DMS79 treated with DMSO at 0.1 percent for 48 hours (cell line): Measurements from ENCODE around the gene GPN1.
A peak's percentile ranks its signal among the peaks of the same experiment; 100 is the strongest.
"Not testable (repeated sequence)": the region's sequence is repeated elsewhere in the genome, so short reads cannot be mapped to it uniquely, and the experiment has no call there.

ENCODE experiments used
- DNase-seq: peaks from one replicate; lab custom pipeline; 2025; lab: John Stamatoyannopoulos, UW

The GPN1 gene

GRCh38 chr2:27627963-27628766 is 685 bp upstream of the GPN1 start:
- no peak for DNase-seq

DNA sequence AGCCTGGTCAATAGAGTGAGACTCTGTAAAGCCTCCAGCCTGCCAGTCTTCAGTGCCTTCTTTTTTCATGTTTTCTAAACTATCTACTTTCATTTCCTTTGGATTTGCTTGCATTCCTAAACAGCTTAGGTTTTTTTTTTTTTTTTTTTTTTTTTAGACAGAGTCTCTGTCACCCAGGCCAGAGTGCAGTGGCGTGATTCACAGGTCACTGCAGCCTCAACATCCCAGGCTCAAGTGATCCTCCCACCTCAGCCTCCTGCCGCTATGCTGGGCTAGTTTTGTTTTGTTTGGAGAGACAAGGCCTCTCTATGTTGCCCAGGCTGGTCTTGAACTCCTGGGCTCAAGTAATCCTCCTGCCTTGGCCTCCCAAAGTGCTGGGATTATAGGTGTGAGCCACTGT is 1.4 kb downstream of the GPN1 start:
- DNase-seq: not testable (repeated sequence)

GRCh38 chr2:27634291-27634690 is 5.4 kb downstream of the GPN1 start:
- DNase-seq: no peak

DNA sequence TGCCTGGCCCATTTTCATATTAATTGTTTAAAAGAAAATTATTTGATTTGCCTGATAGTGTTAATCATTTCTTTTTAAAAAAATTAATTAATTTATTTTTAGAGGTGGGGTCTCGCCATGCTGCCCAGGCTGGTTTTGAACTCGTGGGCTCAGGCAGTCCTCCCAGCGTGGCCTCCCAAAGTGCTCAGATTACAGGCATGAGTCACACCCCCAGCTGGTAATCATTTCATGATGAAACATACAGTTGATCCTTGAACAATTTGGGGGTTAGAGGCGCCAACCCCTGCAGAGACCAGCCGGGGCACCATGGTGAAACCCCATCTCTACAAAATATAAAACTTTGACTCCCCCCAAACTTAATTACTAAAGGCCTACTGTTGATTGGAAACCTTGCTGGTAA is 7.9 kb downstream of the GPN1 start:
- no peak for DNase-seq

- no peak for DNase-seq
Observed at GRCh38 chr2:27638037-27638637, 9.3 kb downstream of the GPN1 start.

DNA sequence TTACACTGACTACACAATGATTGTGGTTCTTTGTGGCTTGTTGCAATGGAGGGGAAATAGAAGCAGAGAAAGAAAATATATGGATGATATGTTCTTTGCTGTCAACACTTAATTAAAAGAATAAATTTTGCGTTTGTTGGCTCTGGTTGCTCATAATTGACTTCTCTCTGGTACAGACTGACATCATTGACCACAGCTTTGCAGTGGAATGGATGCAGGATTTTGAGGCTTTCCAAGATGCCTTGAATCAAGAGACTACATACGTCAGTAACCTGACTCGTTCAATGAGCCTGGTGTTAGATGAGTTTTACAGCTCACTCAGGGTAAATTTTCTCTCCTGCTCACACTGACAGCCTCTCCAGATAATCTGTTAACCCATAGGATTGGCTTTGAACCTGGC is 9.9 kb downstream of the GPN1 start:
- DNase-seq: no peak

DNA sequence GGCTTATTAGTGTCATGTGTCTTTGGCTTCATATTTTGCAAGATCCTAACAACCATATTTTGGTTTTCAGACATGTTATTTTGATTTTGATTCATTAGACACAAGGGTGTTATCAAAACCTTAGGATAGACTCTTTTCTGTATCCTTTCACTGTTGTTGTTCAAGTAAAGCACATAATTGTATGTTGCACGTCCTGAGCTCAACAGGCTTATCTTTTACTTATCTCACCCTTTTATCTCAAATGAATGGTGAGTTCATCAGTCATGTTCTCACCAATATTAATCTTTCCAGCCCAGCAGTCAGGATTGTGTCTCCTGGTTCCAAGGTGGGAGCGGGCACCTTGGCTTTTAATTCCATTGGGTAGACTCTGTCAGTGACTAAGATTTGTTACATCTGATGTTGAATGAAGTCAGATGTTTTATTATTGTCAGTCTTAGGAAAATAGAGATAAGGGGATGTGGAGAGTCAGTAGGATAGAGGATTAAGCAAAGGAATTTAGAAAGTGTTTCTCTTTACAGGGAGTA is 11.9 kb downstream of the GPN1 start:
- DNase-seq: no peak

DNA sequence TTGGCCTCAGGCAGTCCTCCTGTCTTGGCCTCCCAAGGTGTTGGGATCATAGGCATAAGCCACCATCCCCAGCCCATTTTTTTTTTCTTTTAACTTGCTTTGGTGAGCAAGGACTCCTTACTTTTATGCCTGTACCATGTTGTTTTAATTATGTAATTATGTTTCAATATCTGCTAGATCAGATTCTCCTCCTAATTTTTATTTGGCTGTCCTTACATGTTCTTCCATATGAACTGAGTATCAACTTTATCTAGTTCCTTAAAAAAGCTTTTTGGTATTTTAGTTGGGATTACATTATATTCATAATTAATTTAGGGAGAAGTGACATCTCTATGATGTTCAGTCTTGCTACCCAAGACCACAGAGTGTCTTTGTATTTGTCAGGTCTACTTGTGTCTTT is 16.3 kb downstream of the GPN1 start:
- no peak for DNase-seq

DNA sequence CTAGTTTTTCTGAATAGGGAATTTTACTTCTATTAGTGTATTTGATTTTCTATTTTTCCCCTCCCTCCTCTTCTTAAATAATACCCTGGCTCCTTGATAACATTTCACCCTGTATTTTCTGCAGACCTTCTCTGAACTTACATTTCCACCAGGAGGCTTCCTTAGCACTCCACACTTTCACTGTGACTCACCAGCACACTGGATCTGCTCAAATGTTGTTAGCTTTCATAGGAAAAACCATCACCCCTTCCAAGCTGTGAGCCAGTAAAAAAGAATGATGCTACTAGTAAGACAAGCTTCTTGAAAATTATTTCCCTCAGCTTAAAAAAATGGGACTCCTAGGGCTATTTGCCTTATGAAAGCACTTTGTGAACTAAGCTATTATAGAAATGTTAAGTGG is 18.4 kb downstream of the GPN1 start:
- DNase-seq: no peak

GRCh38 chr2:27647737-27648136 is 18.9 kb downstream of the GPN1 start:
- no peak for DNase-seq

GRCh38 chr2:27651056-27651455 is 22.2 kb downstream of the GPN1 start:
- DNase-seq: no peak

DNA sequence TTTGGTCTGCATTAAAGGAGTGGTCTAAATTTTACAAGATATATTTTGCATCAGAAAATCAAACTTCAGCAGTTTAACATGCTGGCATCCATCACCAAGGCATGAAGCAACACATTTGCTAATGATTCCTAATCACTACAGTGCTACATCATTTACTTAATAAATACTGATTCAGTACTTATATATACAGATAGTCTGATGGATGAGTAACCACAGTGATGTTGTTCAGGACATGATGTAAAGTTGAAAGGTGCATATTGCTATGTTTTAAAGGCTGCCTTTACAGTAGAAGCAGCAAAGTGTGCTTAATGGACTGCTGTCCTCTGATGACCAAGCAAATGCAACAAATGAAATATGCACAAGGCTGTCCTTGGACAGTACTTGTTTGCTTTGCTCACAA is 23.5 kb downstream of the GPN1 start:
- DNase-seq: no peak

DNA sequence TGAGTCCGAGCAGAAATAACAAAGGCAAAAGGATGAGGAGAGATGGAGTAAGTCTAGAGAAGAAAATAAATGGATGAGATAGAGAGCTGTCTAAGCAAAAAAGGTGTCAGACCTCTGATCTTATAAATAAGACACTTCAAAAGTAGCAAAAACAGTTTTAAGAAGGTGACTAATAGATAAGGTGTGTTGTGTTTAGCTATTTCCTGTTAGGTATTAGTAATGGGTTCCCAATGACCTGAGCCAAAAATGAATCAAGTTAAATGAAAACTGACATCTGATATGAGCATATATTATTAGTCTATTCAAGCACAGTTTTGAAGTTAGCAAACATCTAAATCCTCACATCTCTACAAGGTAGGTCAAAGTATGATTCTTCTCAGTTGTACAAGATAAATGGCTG is 23.9 kb downstream of the GPN1 start:
- no peak for DNase-seq

DNA sequence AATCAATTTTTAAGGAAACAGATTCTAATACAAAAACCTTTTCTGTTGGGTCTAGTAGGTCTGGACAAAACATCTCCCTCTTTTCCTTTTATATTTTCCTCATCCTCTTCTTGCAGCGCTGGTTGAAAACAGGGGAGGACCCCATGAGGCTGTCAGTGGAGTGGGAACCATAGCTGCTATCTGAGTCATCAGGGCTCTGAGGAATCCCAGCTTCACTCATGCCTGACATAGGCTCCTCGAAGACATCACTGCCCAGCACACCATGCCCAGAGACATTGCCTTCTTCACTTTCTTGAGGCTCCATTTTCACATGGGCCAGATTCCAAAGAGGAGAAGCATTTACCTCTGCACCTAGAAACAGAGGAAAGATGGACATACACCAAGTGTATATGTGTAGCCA is 24.5 kb downstream of the GPN1 start:
- DNase-seq: no peak

GRCh38 chr2:27655155-27655951 is 26.5 kb downstream of the GPN1 start:
- DNase-seq: no peak

- no peak for DNase-seq
Observed at GRCh38 chr2:27661371-27661770, 32.5 kb downstream of the GPN1 start.

DNA sequence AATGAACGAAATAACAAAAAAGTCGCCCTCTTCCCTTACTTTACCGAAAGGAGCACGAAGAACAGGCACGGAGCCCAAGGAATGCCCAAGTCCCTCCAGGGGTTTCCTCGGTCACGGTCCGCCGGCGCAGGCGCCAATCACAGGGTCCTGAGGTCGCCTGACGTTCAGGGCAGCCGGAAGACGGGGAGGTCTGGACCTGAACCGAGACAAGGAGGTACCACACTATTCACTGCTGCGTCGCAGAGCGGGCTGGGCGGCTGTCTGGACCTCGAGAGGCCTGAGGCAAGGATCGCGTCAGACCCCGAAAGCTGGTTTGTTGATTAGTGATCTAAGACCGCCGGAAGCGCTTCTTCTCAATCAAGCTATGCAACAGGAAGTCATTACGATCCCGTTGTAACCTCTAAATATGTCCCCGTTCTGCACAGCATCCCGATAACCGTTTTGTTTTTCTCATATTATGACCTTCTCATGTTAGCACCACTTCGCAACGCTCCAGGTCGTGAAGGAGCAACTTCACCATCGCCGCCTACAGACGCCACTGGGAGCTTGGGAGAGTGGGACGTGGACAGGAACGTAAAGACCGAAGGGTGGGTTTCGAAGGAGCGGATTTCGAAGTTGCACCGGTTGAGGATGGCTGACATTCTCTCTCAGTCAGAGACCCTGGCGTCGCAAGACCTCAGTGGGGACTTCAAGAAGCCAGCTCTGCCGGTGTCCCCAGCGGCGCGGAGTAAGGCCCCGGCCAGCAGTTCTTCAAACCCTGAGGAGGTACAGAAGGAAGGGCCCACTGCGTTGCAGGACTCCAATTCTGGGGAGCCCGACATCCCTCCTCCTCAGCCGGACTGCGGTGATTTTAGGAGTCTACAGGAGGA is 34.7 kb downstream of the GPN1 start, which contains the start of the genes SLC4A1AP and SUPT7L:
SLC4A1AP (plus strand) TSS at position 605 of the 869 bp plus-strand sequence; CDS start at position 631, 26 bp downstream.
SUPT7L (minus strand) TSS at position 330 of the 869 bp plus-strand sequence. CDS start 1,422 bp downstream, outside the sequence.
- peak; percentile 94 for DNase-seq

DNA sequence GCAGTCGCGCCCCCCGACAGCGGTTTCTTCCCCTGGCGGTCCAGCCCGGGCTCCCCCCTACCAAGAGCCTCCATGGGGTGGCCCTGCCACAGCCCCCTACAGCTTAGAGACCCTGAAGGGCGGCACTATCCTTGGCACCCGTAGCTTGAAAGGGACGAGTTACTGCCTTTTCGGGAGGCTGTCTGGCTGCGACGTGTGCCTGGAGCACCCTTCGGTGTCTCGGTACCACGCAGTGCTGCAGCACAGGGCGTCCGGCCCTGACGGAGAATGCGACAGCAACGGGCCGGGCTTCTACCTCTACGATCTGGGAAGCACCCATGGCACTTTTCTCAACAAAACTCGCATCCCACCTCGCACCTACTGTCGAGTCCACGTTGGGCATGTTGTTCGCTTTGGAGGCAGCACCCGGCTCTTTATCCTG is 35.3 kb downstream of the GPN1 start:
- no peak for DNase-seq

DNA sequence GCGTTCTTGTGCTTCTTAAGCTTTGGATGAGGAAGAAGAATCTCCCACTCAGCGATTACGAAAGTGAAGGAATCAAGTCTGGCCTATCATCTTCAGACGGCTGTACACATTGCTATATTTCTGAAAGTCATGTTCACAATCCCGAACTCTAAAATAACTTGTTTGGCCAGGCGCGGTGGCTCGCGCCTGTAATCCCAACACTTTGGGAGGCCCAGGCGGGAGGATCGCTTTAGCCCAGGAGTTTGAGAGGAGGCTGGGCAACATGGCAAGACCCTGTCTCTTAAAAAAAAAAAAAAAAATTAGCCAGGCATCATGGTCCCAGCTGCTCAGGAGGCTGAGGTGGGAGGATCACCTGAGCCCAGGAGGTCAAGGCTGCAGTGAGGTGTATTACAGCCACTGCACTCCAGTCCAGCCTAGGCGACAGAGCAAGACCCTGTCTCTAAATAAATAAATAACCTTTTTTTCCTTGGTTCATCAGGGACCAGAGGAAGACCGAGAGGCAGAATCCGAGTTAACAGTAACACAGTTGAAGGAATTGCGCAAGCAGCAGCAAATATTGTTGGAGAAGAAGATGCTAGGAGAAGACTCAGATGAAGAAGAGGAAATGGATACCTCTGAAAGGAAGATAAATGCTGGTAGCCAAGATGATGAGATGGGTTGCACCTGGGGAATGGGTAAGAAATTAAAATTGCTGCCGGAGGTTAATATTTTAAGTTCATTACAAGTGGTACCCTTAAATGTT is 35.9 kb downstream of the GPN1 start:
- no peak for DNase-seq

GRCh38 chr2:27667446-27667845 is 38.6 kb downstream of the GPN1 start:
- DNase-seq: no peak

DNA sequence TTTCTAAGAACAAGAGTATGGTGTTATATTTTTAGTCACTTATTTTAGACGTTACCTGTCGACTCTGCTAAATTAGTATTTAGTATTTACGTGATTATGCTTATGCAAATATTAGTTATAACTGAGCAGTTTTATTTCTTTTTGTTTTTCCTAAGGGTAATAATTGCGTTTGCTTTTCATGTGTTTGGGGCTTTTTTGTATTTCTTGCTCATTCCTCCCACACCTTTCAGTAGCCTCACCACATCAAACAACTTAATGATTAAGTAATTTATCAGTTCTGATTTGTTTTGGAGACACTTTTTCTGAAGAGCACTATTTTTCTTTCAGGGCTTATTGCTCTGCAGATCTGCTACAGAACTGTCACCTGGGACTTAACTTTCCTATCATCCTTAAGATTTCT is 42.4 kb downstream of the GPN1 start:
- no peak for DNase-seq
